ENCODE measurements around the gene C1QTNF5. TPM values are rescaled to one million over a fixed set of nuclear protein-coding genes. Genes with fewer than 3 reads are reported as not detected.

The C1QTNF5 gene
- total and polyA plus RNA-seq, 2 donors, result 17.4 to 46.7 TPM

DNA sequence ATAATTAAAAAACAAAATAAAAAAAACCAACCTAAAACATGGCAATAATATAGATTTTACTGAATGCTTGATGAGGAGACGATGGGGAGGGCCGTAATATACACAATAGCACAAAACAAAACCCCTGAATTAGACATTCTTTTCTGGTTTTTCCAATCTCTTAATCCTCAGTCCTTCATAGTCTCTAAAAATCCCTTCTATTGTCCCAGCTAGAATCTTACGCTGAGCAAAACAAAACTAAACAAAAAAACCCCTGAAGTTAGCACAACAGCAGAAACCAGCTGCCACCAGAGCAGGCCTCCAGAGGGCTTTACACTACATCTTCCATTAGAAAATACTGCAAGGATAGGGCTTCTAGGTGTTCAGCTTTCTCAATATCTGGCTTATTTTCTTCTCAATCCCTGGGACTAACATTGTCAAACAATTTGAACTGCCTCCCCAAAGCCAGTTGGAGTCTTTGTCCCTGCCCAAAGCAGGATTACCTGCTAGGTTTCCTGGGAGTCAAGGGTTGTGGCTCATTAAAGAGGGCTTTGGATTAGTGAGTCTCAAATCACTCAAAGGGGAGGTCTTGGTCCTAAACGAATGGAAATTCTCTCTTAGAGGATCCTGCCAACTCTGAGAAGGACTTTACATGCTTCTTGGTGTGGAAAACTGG is 8.4 kb downstream of the C1QTNF5 start:
- no peak for DNase-seq (ENCODE audit: extremely low spot score)
- H3K36me3 ChIP-seq (ENCODE audit: insufficient read depth), result no peaks in the 10 kb centered on the region
- H3K4me1 ChIP-seq (ENCODE audit: insufficient read depth), result peaks cover 4% of the 10 kb centered on the region
- WGBS, result 79% methylated on average over 4 of the region's 4 CpGs
- no peak overlapping the region for H3K4me3 ChIP-seq (ENCODE audit: low read depth, low read length)
- no peak overlapping the region for H3K27ac ChIP-seq (ENCODE audit: low read depth)

DNA sequence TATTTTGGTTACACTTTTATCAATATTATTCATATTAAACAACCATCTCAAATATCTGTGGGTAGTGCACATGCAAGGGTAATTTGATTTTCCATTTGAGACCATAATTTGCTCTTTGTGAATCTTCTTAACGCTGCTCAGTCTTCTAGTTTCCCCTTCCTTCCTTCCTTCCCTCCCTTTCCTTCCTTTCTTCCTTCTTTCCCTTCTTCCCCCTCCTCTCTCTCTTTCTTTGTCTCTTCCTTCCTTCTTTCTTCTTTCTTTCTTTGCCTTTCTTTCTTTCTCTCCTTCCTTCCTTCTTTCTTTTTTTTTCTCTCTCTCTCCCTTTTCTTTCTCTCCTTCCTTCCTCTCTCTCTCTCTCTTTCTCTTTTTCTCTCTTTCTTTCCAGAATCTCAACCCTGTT is 10.4 kb downstream of the C1QTNF5 start:
- DNase-seq (ENCODE audit: extremely low spot score), result no peak
- peaks cover 3% of the 10 kb centered on the region for H3K4me1 ChIP-seq (ENCODE audit: insufficient read depth)
- no peak overlapping the region for H3K4me3 ChIP-seq (ENCODE audit: low read depth, low read length)
- WGBS, result 68% methylated on average over 1 of the region's 1 CpG
- H3K27ac ChIP-seq (ENCODE audit: low read depth), result no peak overlapping the region
- H3K36me3 ChIP-seq (ENCODE audit: insufficient read depth), result no peaks in the 10 kb centered on the region

GRCh38 chr11:119329320-119329719 is 11.4 kb downstream of the C1QTNF5 start:
- DNase-seq (ENCODE audit: extremely low spot score), result no peak
- H3K4me3 ChIP-seq (ENCODE audit: low read depth, low read length), result no peak overlapping the region
- 52% methylated on average over 2 of the region's 2 CpGs for WGBS
- H3K27ac ChIP-seq (ENCODE audit: low read depth), result no peak overlapping the region
- no peaks in the 10 kb centered on the region for H3K4me1 ChIP-seq (ENCODE audit: insufficient read depth)
- no peaks in the 10 kb centered on the region for H3K36me3 ChIP-seq (ENCODE audit: insufficient read depth)

GRCh38 chr11:119324189-119324588 is 16.5 kb downstream of the C1QTNF5 start:
- Histone ChIP-seq H3K27ac (ENCODE audit: low read depth) (no peak overlapping the region), H3K4me3 (ENCODE audit: low read depth, low read length) (no peak overlapping the region), H3K36me3 (ENCODE audit: insufficient read depth) (no peaks in the 10 kb centered on the region), H3K4me1 (ENCODE audit: insufficient read depth) (no peaks in the 10 kb centered on the region)
- WGBS, result 46% methylated on average over 4 of the region's 4 CpGs
- no peak for DNase-seq (ENCODE audit: extremely low spot score)

DNA sequence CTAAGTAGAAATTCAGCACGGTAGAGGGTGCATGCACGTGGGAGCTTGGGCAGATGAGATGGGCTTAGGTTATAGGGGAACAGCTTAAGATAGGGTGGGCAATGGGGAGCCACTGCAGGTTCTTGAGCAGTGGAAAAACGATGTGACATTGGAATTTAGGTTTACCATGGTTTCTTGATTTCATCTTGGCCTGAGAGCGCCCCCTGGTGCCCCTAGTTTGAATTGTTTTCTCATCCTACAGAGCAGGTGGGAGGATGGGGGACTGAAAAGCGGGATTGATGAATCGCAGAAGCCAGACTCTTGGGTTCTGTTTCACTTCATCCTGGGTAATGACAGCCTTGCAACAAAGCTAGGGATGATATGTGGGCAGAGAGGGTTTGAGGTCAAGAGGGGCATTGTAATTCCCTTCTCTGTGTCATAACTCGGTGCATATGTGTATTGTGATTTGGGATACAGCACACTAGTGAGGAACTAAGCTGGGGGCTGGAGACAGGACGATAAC is 17.1 kb downstream of the C1QTNF5 start:
- no peak for DNase-seq (ENCODE audit: extremely low spot score)
- Histone ChIP-seq H3K27ac (ENCODE audit: low read depth) (no peak overlapping the region), H3K4me1 (ENCODE audit: insufficient read depth) (no peaks in the 10 kb centered on the region), H3K36me3 (ENCODE audit: insufficient read depth) (no peaks in the 10 kb centered on the region), H3K4me3 (ENCODE audit: low read depth, low read length) (no peak overlapping the region)
- WGBS, result 17% methylated on average over 8 of the region's 8 CpGs

DNA sequence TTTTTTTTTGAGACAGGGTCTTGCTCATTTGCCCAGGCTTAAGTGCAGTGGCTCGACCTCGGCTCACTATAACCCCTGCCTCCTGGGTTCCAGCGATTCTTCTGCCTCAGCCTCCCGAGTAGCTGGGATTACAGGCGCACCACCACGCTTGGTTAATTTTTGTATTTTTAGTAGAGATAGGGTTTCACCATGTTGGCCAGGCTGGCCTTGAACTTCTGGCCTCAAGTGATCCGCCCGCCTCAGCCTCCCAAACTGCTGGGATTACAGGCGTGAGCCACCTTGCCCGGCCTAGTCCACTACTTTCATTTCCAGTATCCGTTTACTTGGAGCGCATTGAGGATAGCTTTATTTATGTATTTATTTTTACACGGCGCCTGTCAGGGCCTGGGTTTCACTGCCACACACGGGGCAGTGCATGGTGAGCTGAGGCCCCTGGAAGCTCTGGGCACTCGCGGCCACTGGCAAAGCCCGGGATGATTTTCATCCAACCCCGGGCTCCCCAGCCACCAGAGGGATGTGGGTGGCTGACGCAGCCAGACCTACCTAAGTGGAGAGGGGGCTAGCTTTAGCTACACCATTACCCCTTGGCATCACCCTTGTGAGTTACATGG is 17.7 kb downstream of the C1QTNF5 start:
- H3K36me3 ChIP-seq (ENCODE audit: insufficient read depth), result no peaks in the 10 kb centered on the region
- no peak for DNase-seq (ENCODE audit: extremely low spot score)
- WGBS, result 90% methylated on average over 20 of the region's 20 CpGs
- no peak overlapping the region for H3K4me3 ChIP-seq (ENCODE audit: low read depth, low read length)
- H3K4me1 ChIP-seq (ENCODE audit: insufficient read depth), result no peaks in the 10 kb centered on the region
- peak overlapping the region; percentile 38 for H3K27ac ChIP-seq (ENCODE audit: low read depth)

DNA sequence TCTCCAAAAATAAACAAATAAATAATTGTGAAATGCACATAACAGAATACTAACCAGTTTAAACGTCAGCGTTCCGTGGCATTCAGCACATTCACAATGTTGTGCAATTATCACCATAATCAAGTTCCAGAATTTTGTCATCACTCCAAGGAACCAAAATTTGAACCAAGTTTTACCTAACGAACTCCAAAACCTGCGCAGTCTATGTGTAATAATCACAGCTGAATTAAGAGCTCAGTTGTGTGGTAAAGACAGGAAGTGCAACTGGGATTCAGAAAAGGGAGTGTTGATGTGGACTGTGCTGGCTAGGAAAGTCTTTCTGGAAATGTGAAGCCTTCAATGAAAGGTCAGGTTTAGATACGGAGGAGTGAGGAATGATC is 18.3 kb downstream of the C1QTNF5 start:
- DNase-seq (ENCODE audit: extremely low spot score), result no peak
- WGBS, result 47% methylated on average over 6 of the region's 6 CpGs
- H3K4me3 ChIP-seq (ENCODE audit: low read depth, low read length), result no peak overlapping the region
- H3K36me3 ChIP-seq (ENCODE audit: insufficient read depth), result no peaks in the 10 kb centered on the region
- no peaks in the 10 kb centered on the region for H3K4me1 ChIP-seq (ENCODE audit: insufficient read depth)
- H3K27ac ChIP-seq (ENCODE audit: low read depth), result peak overlapping the region; percentile 38

GRCh38 chr11:119320776-119321524 is 19.7 kb downstream of the C1QTNF5 start:
- no peaks in the 10 kb centered on the region for H3K36me3 ChIP-seq (ENCODE audit: insufficient read depth)

DNA sequence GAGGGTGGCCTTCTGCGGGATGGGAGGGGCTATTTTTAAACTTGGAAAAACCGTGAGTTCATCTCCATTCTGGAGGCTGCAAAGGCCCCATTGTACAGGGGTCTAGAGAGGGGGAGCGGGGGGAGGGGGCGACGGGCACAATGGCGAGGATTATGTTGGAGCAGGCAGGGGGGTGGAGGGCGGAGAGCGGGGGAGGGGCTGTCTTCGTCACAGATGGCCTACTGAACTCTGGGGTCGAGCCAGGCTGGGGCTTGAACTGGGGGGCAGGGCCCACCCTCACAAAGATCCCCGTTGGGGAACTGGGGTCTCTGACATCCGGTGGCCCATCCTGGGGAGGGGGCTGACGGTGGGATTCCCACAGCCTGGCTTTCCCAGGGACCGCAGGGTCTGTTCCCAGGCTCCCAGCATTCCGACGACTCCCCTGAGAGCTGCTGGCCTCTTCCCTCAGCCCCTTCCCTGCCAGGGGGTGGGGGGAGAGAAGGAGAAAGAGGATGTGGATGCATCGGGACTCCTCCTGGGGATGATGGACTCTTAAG is 20.4 kb downstream of the C1QTNF5 start:
- Histone ChIP-seq H3K36me3 (ENCODE audit: insufficient read depth) (no peaks in the 10 kb centered on the region), H3K4me1 (ENCODE audit: insufficient read depth) (no peaks in the 10 kb centered on the region), H3K27ac (ENCODE audit: low read depth) (peak overlapping the region; percentile 83), H3K4me3 (ENCODE audit: low read depth, low read length) (peak overlapping the region; percentile 44)
- WGBS, result 17% methylated on average over 17 of the region's 17 CpGs
- no peak for DNase-seq (ENCODE audit: extremely low spot score)

More at GRCh38 chr11:119320776-119321524, 19.7 kb downstream of the C1QTNF5 start:
- 1% methylated on average over 60 of the region's 60 CpGs for WGBS
- H3K27ac ChIP-seq (ENCODE audit: low read depth), result peak overlapping the region; percentile 87
- H3K4me1 ChIP-seq (ENCODE audit: insufficient read depth), result no peaks in the 10 kb centered on the region
- no peak for DNase-seq (ENCODE audit: extremely low spot score)
- peak overlapping the region; percentile 44 for H3K4me3 ChIP-seq (ENCODE audit: low read depth, low read length)

- H3K36me3 ChIP-seq (ENCODE audit: insufficient read depth), result no peaks in the 10 kb centered on the region
- H3K4me1 ChIP-seq (ENCODE audit: insufficient read depth), result no peaks in the 10 kb centered on the region
- 48% methylated on average over 11 of the region's 11 CpGs for WGBS
- peak overlapping the region; percentile 83 for H3K27ac ChIP-seq (ENCODE audit: low read depth)
- DNase-seq (ENCODE audit: extremely low spot score), result no peak
- H3K4me3 ChIP-seq (ENCODE audit: low read depth, low read length), result no peak overlapping the region
These were observed 20.9 kb downstream of the C1QTNF5 start for GRCh38 chr11:119319700-119320239.

- no peaks in the 10 kb centered on the region for H3K4me1 ChIP-seq (ENCODE audit: insufficient read depth)
- no peaks in the 10 kb centered on the region for H3K36me3 ChIP-seq (ENCODE audit: insufficient read depth)
- no peak overlapping the region for H3K4me3 ChIP-seq (ENCODE audit: low read depth, low read length)
- 70% methylated on average over 8 of the region's 8 CpGs for WGBS
- no peak for DNase-seq (ENCODE audit: extremely low spot score)
- peak overlapping the region; percentile 41 for H3K27ac ChIP-seq (ENCODE audit: low read depth)
These were observed 21.5 kb downstream of the C1QTNF5 start for GRCh38 chr11:119319136-119319699.

DNA sequence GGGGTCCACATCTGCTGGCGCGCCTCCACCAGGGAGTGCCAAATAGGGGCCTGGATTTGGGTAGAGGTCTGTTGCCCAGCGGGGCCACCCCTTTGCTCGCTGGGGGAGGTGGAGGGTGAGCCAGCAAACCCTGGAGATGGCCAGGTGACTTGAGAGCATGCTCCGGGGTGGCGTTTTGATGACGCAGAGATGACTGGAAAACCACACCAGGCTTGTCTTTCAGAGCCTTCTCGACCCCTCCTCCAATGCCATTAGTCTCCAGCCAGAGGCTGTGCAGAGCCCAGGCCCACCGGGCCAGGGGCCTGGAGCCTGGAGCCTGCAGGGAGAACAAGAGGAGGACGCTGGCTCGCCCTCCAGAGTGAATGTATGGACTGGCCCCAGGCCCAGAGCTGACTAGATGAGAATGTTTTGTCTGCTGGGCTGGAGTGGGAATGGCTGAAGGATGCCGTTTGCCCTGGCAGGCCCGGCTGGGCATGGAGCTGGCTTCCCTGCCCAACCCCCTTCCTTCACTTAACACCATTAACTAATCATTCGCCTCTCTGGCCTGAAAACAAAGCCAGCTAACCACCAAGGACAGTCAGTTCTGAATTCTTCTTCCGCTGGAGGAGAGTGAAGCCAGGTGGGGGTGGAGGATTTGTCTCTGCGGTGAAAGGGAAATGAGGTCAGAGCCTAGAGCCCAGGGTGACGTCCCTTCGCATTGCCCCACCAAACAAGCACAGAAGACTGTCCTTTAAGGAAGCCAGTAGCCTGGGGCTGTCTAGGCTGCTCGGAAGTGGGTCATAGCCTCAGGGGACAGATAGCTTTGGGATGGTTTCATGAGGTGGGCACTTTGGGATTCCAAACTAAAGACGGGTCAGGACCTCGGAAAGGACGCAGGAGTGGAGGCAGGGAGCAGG is 22.2 kb downstream of the C1QTNF5 start:
- no peak for DNase-seq (ENCODE audit: extremely low spot score)
- Histone ChIP-seq H3K36me3 (ENCODE audit: insufficient read depth) (no peaks in the 10 kb centered on the region), H3K4me1 (ENCODE audit: insufficient read depth) (no peaks in the 10 kb centered on the region), H3K27ac (ENCODE audit: low read depth) (peak overlapping the region; percentile 41), H3K4me3 (ENCODE audit: low read depth, low read length) (no peak overlapping the region)
- 46% methylated on average over 22 of the region's 22 CpGs for WGBS
